Measurements from ENCODE around the gene S100A7A. TPM values are rescaled to one million over a fixed set of nuclear protein-coding genes. Genes with fewer than 3 reads are reported as not detected.

Gene S100A7A
- total RNA-seq, 1 experiment from 2014 or later = not detected

DNA sequence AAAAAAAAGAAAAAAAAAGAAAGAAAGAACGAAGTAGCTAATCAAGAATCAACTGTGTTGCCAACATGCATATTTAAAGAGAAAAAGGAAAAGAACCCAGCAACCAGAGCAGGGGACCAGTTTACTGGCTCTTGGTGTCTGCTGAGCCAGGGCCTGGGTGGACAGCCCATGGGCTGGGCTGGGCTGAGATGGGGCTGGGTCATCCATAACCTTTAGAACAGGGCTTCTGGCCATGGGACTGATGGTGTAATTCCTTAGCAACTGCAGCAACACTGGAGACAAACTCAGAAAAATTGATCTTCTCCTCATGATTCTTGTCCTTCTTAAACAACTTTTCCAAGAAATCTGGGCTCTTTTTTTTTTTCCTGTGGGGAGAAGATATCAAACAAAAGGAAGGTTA, 10.5 kb downstream of the S100A7A start:
- Histone ChIP-seq H3K27ac (ENCODE audit: low read length) (no peak overlapping the region), H3K27me3 (ENCODE audit: control insufficient read depth, insufficient read depth, low read length) (peaks cover 10% of the 10 kb centered on the region), H3K4me1 (ENCODE audit: control insufficient read depth, insufficient read depth, low read length) (no peaks in the 10 kb centered on the region), H3K9me3 (ENCODE audit: control insufficient read depth, insufficient read depth, low read depth, low read length) (no peaks in the 10 kb centered on the region), H3K4me3 (ENCODE audit: low read depth in 2 of 2, low read length in 2 of 2) (no peak overlapping the region), H3K36me3 (ENCODE audit: control insufficient read depth, insufficient read depth, low read length) (no peaks in the 10 kb centered on the region)
- no peak for TF ChIP-seq SIN3A (IDR thresholded peaks at IDR 0.05; ENCODE audit: borderline replicate concordance, insufficient read depth, low read depth, low read length)
- TF ChIP-seq, protein P1, sequence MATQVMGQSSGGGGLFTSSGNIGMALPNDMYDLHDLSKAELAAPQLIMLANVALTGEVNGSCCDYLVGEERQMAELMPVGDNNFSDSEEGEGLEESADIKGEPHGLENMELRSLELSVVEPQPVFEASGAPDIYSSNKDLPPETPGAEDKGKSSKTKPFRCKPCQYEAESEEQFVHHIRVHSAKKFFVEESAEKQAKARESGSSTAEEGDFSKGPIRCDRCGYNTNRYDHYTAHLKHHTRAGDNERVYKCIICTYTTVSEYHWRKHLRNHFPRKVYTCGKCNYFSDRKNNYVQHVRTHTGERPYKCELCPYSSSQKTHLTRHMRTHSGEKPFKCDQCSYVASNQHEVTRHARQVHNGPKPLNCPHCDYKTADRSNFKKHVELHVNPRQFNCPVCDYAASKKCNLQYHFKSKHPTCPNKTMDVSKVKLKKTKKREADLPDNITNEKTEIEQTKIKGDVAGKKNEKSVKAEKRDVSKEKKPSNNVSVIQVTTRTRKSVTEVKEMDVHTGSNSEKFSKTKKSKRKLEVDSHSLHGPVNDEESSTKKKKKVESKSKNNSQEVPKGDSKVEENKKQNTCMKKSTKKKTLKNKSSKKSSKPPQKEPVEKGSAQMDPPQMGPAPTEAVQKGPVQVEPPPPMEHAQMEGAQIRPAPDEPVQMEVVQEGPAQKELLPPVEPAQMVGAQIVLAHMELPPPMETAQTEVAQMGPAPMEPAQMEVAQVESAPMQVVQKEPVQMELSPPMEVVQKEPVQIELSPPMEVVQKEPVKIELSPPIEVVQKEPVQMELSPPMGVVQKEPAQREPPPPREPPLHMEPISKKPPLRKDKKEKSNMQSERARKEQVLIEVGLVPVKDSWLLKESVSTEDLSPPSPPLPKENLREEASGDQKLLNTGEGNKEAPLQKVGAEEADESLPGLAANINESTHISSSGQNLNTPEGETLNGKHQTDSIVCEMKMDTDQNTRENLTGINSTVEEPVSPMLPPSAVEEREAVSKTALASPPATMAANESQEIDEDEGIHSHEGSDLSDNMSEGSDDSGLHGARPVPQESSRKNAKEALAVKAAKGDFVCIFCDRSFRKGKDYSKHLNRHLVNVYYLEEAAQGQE (IDR thresholded peaks at IDR 0.05; ENCODE audit: insufficient read depth in 1 of 2, low read depth in 2 of 2, low read length in 1 of 2) = no peak
- no peak for TF ChIP-seq TCF7L2 (IDR thresholded peaks at IDR 0.05; ENCODE audit: low read depth, low read length)
- TF ChIP-seq, protein P2, sequence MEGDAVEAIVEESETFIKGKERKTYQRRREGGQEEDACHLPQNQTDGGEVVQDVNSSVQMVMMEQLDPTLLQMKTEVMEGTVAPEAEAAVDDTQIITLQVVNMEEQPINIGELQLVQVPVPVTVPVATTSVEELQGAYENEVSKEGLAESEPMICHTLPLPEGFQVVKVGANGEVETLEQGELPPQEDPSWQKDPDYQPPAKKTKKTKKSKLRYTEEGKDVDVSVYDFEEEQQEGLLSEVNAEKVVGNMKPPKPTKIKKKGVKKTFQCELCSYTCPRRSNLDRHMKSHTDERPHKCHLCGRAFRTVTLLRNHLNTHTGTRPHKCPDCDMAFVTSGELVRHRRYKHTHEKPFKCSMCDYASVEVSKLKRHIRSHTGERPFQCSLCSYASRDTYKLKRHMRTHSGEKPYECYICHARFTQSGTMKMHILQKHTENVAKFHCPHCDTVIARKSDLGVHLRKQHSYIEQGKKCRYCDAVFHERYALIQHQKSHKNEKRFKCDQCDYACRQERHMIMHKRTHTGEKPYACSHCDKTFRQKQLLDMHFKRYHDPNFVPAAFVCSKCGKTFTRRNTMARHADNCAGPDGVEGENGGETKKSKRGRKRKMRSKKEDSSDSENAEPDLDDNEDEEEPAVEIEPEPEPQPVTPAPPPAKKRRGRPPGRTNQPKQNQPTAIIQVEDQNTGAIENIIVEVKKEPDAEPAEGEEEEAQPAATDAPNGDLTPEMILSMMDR (IDR thresholded peaks at IDR 0.05) = no peak
- no peak for TF ChIP-seq POLR2AphosphoS5 (IDR thresholded peaks at IDR 0.05; ENCODE audit: low read depth, low read length)
- POLR2A ChIA-PET = no interaction called here
- CTCF ChIA-PET = no interaction called here
- intact Hi-C loops (cut with micrococcal nuclease; ENCODE audit: unreplicated experiment) = no loop called here
- BruUV-seq (replicated peaks) = no TSS peak
- DNase-seq (ENCODE audit: low read depth, low spot score) (no peak), ATAC-seq (no peak)
- in situ Hi-C loops (cut with HindIII; ENCODE audit: low pct_unique_long_range_greater_than_20kb, low sequenced_read_pairs) = no loop called here

DNA sequence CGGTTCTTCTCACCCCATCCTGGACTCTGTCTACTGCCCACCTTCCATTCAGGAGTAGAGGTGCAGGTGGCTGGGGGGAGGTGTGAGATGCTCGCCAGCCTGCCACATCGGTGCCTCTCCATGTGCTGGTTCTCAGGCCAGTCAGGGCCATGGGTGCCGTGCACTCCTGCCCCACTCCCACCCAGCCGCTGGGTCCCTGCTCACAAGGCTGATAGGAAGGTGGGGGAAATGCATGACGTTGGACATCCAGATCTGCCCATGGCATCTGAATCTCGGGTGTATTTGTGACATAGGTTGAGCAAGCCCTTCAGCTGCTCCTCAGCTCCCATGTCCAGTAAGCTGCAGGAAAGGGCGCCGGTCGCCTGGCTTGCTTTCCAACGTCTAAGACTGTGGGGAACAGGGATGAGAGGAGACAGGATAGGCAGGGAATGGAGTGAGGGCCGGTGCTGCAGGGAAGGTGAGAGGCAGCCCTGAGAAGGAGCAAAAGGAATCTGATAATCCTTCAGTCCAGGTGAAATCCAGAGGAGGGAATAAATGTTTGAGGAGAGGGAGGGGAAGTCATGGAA, 11.8 kb downstream of the S100A7A start:
- H3K9me3 ChIP-seq (ENCODE audit: control insufficient read depth, insufficient read depth, low read depth, low read length) = no peaks in the 10 kb centered on the region
- in situ Hi-C loops (cut with HindIII; ENCODE audit: low pct_unique_long_range_greater_than_20kb, low sequenced_read_pairs) = no loop called here
- POLR2A ChIA-PET = no interaction called here

More for the DNA sequence above, 11.8 kb downstream of the S100A7A start:
- Histone ChIP-seq H3K27me3 (ENCODE audit: control insufficient read depth, insufficient read depth, low read length) (peaks cover 7% of the 10 kb centered on the region), H3K27ac (ENCODE audit: low read length) (no peak overlapping the region), H3K36me3 (ENCODE audit: control insufficient read depth, insufficient read depth, low read length) (no peaks in the 10 kb centered on the region), H3K4me3 (ENCODE audit: low read depth in 2 of 2, low read length in 2 of 2) (no peak overlapping the region), H3K4me1 (ENCODE audit: control insufficient read depth, insufficient read depth, low read length) (no peaks in the 10 kb centered on the region)
- no TSS peak for BruUV-seq (replicated peaks)
- ATAC-seq = no peak
- no peak for DNase-seq (ENCODE audit: low read depth, low spot score)
- CTCF ChIA-PET = no interaction called here
- intact Hi-C loops (cut with micrococcal nuclease; ENCODE audit: unreplicated experiment) = no loop called here
- no peak for TF ChIP-seq TCF7L2 (IDR thresholded peaks at IDR 0.05; ENCODE audit: low read depth, low read length)
- TF ChIP-seq, protein P2 (IDR thresholded peaks at IDR 0.05) = no peak
- no peak for TF ChIP-seq POLR2AphosphoS5 (IDR thresholded peaks at IDR 0.05; ENCODE audit: low read depth, low read length)
- TF ChIP-seq, protein P1 (IDR thresholded peaks at IDR 0.05; ENCODE audit: insufficient read depth in 1 of 2, low read depth in 2 of 2, low read length in 1 of 2) = no peak
- no peak for TF ChIP-seq SIN3A (IDR thresholded peaks at IDR 0.05; ENCODE audit: borderline replicate concordance, insufficient read depth, low read depth, low read length)

Measured in Panc1 (cell line).